Measurements from ENCODE around the gene LDHAL6B.

- TF ChIP-seq CTCF (conservative IDR thresholded peaks at IDR 0.05; ENCODE audit: low read depth in 2 of 2): no peak
- TF ChIP-seq POLR2AphosphoS5 (IDR thresholded peaks at IDR 0.05; ENCODE audit: low read depth): no peak
- no peak for TF ChIP-seq EZH2 (IDR thresholded peaks at IDR 0.05; ENCODE audit: low read depth, unreplicated experiment)
- no peak for TF ChIP-seq EZH2phosphoT487 (IDR thresholded peaks at IDR 0.05; ENCODE audit: unreplicated experiment)
- TF ChIP-seq, protein P1, sequence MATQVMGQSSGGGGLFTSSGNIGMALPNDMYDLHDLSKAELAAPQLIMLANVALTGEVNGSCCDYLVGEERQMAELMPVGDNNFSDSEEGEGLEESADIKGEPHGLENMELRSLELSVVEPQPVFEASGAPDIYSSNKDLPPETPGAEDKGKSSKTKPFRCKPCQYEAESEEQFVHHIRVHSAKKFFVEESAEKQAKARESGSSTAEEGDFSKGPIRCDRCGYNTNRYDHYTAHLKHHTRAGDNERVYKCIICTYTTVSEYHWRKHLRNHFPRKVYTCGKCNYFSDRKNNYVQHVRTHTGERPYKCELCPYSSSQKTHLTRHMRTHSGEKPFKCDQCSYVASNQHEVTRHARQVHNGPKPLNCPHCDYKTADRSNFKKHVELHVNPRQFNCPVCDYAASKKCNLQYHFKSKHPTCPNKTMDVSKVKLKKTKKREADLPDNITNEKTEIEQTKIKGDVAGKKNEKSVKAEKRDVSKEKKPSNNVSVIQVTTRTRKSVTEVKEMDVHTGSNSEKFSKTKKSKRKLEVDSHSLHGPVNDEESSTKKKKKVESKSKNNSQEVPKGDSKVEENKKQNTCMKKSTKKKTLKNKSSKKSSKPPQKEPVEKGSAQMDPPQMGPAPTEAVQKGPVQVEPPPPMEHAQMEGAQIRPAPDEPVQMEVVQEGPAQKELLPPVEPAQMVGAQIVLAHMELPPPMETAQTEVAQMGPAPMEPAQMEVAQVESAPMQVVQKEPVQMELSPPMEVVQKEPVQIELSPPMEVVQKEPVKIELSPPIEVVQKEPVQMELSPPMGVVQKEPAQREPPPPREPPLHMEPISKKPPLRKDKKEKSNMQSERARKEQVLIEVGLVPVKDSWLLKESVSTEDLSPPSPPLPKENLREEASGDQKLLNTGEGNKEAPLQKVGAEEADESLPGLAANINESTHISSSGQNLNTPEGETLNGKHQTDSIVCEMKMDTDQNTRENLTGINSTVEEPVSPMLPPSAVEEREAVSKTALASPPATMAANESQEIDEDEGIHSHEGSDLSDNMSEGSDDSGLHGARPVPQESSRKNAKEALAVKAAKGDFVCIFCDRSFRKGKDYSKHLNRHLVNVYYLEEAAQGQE (IDR thresholded peaks at IDR 0.05; ENCODE audit: unreplicated experiment): no peak
- no peak for TF ChIP-seq NANOG (IDR thresholded peaks at IDR 0.05; ENCODE audit: borderline replicate concordance)
- no peak for TF ChIP-seq JUNB (IDR thresholded peaks at IDR 0.05; ENCODE audit: unreplicated experiment)
- no peak for TF ChIP-seq ZNF331 (CRISPR knock-in tag; IDR thresholded peaks at IDR 0.05; ENCODE audit: low read depth)
- no peak for TF ChIP-seq ZNF114 (CRISPR knock-in tag; IDR thresholded peaks at IDR 0.05)
Measured at GRCh38 chr15:59200560-59200959, 6.1 kb upstream of the LDHAL6B start.
